ENCODE measurements around the gene SUSD4.

Gene SUSD4

GRCh38 chr1:223183268-223183862 is 180.6 kb downstream of the SUSD4 start:
- no peak for DNase-seq (ENCODE audit: low read depth)

GRCh38 chr1:223180731-223181321 is 183.2 kb downstream of the SUSD4 start:
- no peak for DNase-seq (ENCODE audit: low read depth)

- DNase-seq (ENCODE audit: low read depth), result no peak
Observed at GRCh38 chr1:223179786-223180185, 184.2 kb downstream of the SUSD4 start.

GRCh38 chr1:223179280-223179679 is 184.7 kb downstream of the SUSD4 start:
- no peak for DNase-seq (ENCODE audit: low read depth)

GRCh38 chr1:223177681-223178080 is 186.3 kb downstream of the SUSD4 start:
- no peak for DNase-seq (ENCODE audit: low read depth)

- no peak for DNase-seq (ENCODE audit: low read depth)
Observed at GRCh38 chr1:223176437-223176836, 187.5 kb downstream of the SUSD4 start.

GRCh38 chr1:223175633-223176032 is 188.3 kb downstream of the SUSD4 start:
- no peak for DNase-seq (ENCODE audit: low read depth)

- no peak for DNase-seq (ENCODE audit: low read depth)
Observed at GRCh38 chr1:223175032-223175431, 188.9 kb downstream of the SUSD4 start.

All from non-pigmented ciliary epithelial cell (primary cell).